ENCODE results near the gene STARD4. TPM values are rescaled to one million over a fixed set of nuclear protein-coding genes. Genes with fewer than 3 reads are reported as not detected.
A peak's percentile ranks its signal among the peaks of the same experiment; 100 is the strongest.

STARD4 gene
- total RNA-seq, 1 experiment from 2014 or later = 48.5 TPM

GRCh38 chr5:111553868-111554267 lies 41.5 kb upstream of the STARD4 start (continued):
- TF ChIP-seq PRDM15 (CRISPR knock-in tag; IDR thresholded peaks at IDR 0.05) = no peak
- TF ChIP-seq RORB (CRISPR knock-in tag; IDR thresholded peaks at IDR 0.05) = no peak

- no peaks in the 10 kb centered on the region for H3K27me3 Mint-ChIP-seq (ENCODE audit: low read depth)
- POLR2A ChIA-PET = no interaction called here
- TF ChIP-seq HMGA2 (CRISPR knock-in tag; IDR thresholded peaks at IDR 0.05) = no peak
- TF ChIP-seq MXD4 (CRISPR knock-in tag; IDR thresholded peaks at IDR 0.05; ENCODE audit: borderline replicate concordance) = no peak
- no peak for TF ChIP-seq TP53 (CRISPR knock-in tag; IDR thresholded peaks at IDR 0.05)
- TF ChIP-seq ZNF263 (CRISPR knock-in tag; IDR thresholded peaks at IDR 0.05; ENCODE audit: low read depth) = no peak
- no peak for TF ChIP-seq TCF7 (CRISPR knock-in tag; IDR thresholded peaks at IDR 0.05; ENCODE audit: low read depth)
- TF ChIP-seq ATF2 (CRISPR knock-in tag; IDR thresholded peaks at IDR 0.05; ENCODE audit: borderline replicate concordance, low read depth) = no peak
- TF ChIP-seq FOXK1 (CRISPR knock-in tag; IDR thresholded peaks at IDR 0.05) = no peak
- TF ChIP-seq ZNF317 (CRISPR knock-in tag; IDR thresholded peaks at IDR 0.05; ENCODE audit: borderline replicate concordance, low read depth) = no peak
- peaks cover 6% of the 10 kb centered on the region for H3K9me3 Mint-ChIP-seq
- H3K36me3 Mint-ChIP-seq = no peaks in the 10 kb centered on the region
- no peak for ATAC-seq
- H3K27ac Mint-ChIP-seq = no peak overlapping the region
- no peak for DNase-seq (ENCODE audit: low spot score)
- CTCF ChIA-PET = interaction anchor here (1.2 to 4.7 kb wide), 3 partner anchors 21 to 594 kb away, joined by 3 to 53 read pairs (median 6); no protein-coding TSS in a partner anchor
- peaks cover 43% of the 10 kb centered on the region for H3K4me1 Mint-ChIP-seq
- no peak overlapping the region for H3K4me3 Mint-ChIP-seq
These were observed 40.6 kb upstream of the STARD4 start for GRCh38 chr5:111552896-111553295.

- TF ChIP-seq USF1 (CRISPR knock-in tag; IDR thresholded peaks at IDR 0.05) (no peak), AR (CRISPR knock-in tag; IDR thresholded peaks at IDR 0.05) (no peak), ZNF138 (CRISPR knock-in tag; conservative IDR thresholded peaks at IDR 0.05) (no peak), GABPB1 (CRISPR knock-in tag; IDR thresholded peaks at IDR 0.05) (no peak), USF2 (CRISPR knock-in tag; IDR thresholded peaks at IDR 0.05) (no peak), E2F5 (CRISPR knock-in tag; IDR thresholded peaks at IDR 0.05) (no peak)
- Mint-ChIP-seq H3K9me3 (peaks cover 6% of the 10 kb centered on the region), H3K36me3 (no peaks in the 10 kb centered on the region), H3K27me3 (ENCODE audit: low read depth) (no peaks in the 10 kb centered on the region), H3K27ac (peak overlapping the region; percentile 89; the same call in 1 of the 2 replicates), H3K4me1 (peaks cover 43% of the 10 kb centered on the region), H3K4me3 (no peak overlapping the region)
- DNase-seq (ENCODE audit: low spot score) = no peak
- ChIA-PET CTCF (interaction anchor here (0.8 to 4.7 kb wide), 4 partner anchors 20 to 594 kb away, joined by 3 to 53 read pairs (median 4); no protein-coding TSS in a partner anchor), POLR2A (no interaction called here)
- no peak for ATAC-seq
These were observed 40.2 kb upstream of the STARD4 start for GRCh38 chr5:111552492-111552891.
